GM10266 (cell line): ENCODE measurements around the gene HIVEP3.
A peak's percentile ranks its signal among the peaks of the same experiment; 100 is the strongest.

Experiments used
- DNase-seq: peaks from one replicate; pipeline ENCODE4 v3.0.0; 2012; ENCODE audit errors: extremely low spot score
- TF ChIP-seq, protein P1 (sequence below): IDR thresholded peaks from 2 replicates; pipeline ENCODE4 v1.5.1; 2012; ENCODE audit warnings: mild to moderate bottlenecking, low read depth; ENCODE audit not compliant: control insufficient read depth, insufficient read depth; ENCODE audit errors: missing control alignments

The HIVEP3 gene

DNA sequence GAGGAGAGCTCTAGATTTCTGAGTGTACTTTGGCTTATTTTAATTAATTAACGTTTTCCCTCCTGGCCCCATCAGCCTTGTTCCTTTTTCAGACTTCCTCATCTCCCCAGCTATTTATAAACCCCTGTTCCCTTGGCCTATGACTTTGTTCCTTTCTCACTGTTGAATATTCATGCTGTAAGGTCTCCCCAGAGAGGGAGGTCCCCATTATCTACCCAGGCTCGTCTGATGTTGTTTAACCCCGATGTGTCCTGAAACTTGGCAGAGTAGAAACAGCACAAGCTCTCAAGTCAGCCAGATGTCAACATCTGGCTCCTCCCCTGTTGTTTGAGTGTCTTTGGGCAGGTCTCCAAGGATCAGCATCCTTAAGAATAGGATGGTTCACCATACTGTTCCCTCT lies 153.6 kb downstream of the HIVEP3 start:
- no peak for DNase-seq
- TF ChIP-seq, protein P1, sequence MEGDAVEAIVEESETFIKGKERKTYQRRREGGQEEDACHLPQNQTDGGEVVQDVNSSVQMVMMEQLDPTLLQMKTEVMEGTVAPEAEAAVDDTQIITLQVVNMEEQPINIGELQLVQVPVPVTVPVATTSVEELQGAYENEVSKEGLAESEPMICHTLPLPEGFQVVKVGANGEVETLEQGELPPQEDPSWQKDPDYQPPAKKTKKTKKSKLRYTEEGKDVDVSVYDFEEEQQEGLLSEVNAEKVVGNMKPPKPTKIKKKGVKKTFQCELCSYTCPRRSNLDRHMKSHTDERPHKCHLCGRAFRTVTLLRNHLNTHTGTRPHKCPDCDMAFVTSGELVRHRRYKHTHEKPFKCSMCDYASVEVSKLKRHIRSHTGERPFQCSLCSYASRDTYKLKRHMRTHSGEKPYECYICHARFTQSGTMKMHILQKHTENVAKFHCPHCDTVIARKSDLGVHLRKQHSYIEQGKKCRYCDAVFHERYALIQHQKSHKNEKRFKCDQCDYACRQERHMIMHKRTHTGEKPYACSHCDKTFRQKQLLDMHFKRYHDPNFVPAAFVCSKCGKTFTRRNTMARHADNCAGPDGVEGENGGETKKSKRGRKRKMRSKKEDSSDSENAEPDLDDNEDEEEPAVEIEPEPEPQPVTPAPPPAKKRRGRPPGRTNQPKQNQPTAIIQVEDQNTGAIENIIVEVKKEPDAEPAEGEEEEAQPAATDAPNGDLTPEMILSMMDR = no peak

DNA sequence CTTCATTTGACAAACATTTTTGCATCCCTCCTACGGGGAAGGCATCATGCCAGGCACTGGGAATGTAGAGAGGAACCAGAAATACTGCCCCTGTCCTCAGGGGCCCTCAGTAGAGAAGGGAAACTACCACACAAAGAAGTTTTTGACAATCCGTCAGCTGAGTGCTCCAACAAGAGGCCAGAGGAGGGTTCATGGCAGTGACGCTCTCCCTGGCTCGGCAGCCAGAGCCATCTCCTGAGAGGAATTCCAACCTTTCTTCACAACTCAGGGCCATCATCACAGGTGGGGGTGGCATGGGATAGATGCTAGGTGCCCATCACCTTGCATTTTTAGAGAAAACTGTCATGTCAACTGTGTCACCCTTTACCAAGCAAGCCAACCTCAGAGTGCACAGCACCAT lies 154.1 kb downstream of the HIVEP3 start:
- TF ChIP-seq, protein P1 = no peak
- DNase-seq = no peak

- no peak for DNase-seq
- TF ChIP-seq, protein P1 = no peak
Observed at GRCh38 chr1:41762777-41763176, 155.9 kb downstream of the HIVEP3 start.

DNA sequence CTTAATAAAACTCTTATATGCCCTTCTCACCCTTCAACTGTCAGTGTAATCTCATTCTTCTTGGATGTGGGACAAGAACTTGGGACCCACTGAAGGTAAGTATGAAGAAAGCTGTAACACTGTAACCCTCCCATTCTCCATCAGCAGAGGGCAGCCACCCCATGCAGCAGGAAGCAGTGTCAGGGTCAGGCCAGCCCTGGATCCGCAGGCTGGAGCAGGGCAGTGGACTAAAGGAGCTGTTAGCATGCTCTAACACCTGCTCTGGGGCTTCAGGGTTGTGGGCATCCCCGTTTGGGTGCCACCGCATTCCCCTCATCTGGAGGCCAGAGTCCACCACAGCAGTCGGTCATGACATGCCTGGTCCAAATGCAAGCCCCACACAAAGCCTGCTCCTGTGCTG lies 156.5 kb downstream of the HIVEP3 start:
- no peak for DNase-seq
- TF ChIP-seq, protein P1 = no peak

DNA sequence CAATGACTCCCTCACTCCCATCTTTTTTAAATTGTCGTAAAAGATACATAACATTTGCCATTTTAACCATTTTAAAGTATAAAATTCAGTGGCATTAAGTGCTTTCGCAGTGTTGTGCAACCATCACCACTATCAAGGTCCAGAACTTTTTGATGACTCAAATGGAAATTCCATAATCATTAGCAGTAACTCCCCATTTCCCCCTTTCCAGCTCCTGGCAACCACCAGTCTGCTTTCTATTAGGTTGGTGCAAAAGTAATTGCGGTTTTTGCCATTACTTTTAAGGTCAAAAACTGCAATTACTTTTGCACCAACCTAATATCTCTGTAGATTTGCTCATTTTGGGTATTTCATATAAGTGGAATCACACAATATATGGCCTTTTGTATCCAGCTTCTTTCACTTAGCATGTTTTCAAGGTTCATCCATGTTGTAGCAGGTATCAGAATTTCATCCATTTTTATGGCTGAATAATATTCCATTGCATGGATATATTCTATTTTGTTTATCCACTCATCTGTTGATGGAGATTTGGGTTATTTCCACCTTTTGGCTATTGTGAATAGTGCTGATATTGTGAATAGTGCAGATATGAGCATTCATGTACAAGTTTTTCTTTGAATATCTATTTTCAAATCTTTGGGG lies 159.7 kb downstream of the HIVEP3 start:
- DNase-seq = no peak
- TF ChIP-seq, protein P1 = no peak

DNA sequence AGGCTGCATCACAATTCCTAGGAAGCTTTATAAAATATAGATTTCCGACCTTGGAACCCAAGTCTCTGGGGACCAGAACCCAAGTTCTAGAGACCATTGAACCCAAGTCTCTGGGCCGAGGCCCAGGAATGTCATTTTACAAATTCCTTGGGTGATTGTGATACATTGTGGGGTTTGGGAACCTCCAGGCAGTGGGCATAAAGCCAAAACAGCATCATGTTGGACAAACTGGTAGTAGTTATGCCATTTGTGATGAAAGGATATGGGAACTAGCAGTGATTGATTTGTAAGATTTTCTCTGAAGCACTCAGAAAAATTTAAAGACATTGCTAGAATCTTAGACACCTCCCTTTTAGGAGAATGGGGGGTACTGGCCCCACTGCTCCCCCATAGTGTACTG lies 160.2 kb downstream of the HIVEP3 start:
- TF ChIP-seq, protein P1 = no peak
- no peak for DNase-seq

DNA sequence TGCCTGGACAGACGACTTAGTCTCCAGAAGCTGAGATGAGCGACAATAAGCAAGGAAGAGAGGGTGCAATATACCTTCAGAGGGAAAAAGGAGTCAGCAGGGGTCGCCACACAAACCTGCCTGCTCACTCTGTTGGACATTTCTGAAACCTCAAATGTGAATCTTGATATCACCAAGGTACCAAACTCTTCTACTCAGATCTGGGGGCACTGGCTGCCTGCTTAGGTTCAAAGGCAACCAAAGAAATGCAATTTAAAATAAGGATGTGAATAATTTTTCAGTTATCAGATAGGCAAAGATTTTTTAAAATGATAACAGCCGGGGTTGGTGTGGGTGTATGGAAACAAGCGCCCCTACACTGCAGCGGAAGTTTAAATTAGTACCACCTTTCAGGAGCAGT lies 164.2 kb downstream of the HIVEP3 start:
- TF ChIP-seq, protein P1 = peak; percentile 45
- no peak for DNase-seq
